PC-9 (cell line): ENCODE data around the gene ALG1.
"Not testable (repeated sequence)": the region's sequence is repeated elsewhere in the genome, so short reads cannot be mapped to it uniquely, and the experiment has no call there.

ENCODE experiments used
- EZH2 ChIP-seq: fragments of 200-600 bp; sonication (generic); IDR thresholded peaks from 2 replicates; pipeline ENCODE4 v1.8.0; 2017; ENCODE audit warnings: antibody characterized with exemption, low read depth
- TF ChIP-seq, protein P1 (sequence below): fragments of 200-600 bp; sonication (generic); conservative IDR thresholded peaks from 2 replicates; pipeline ENCODE4 v1.6.1; 2017; ENCODE audit warnings: mixed run types, antibody characterized with exemption, mild to moderate bottlenecking, moderate library complexity

DNA sequence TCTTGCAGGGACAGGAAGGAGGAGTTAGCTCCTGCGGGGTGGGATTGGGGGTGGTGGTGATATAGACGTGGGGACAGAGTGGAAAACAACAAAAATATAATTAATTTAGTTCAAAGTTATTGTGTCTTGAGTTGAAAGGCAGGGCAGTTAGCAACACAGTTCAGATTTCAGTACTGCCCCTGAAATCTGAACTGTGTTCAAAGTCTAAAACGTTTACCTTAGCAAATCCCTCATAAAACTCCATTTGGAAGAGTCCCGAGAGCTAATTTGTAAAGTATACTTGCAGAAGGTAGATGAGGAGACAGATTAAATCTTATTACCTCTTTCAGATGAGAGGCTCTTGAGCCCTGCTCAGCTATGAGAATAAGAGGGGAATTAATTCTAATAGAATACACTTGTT, 27.5 kb downstream of the ALG1 start:
- TF ChIP-seq, protein P1, sequence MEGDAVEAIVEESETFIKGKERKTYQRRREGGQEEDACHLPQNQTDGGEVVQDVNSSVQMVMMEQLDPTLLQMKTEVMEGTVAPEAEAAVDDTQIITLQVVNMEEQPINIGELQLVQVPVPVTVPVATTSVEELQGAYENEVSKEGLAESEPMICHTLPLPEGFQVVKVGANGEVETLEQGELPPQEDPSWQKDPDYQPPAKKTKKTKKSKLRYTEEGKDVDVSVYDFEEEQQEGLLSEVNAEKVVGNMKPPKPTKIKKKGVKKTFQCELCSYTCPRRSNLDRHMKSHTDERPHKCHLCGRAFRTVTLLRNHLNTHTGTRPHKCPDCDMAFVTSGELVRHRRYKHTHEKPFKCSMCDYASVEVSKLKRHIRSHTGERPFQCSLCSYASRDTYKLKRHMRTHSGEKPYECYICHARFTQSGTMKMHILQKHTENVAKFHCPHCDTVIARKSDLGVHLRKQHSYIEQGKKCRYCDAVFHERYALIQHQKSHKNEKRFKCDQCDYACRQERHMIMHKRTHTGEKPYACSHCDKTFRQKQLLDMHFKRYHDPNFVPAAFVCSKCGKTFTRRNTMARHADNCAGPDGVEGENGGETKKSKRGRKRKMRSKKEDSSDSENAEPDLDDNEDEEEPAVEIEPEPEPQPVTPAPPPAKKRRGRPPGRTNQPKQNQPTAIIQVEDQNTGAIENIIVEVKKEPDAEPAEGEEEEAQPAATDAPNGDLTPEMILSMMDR = not testable (repeated sequence)
- TF ChIP-seq EZH2 = not testable (repeated sequence)
